HG02970 (cell line): ENCODE measurements around the gene IGF2BP3.
"Not testable (repeated sequence)": the region's sequence is repeated elsewhere in the genome, so short reads cannot be mapped to it uniquely, and the experiment has no call there.

ENCODE experiments used
- ATAC-seq: cut with Tn5 transposase; IDR thresholded peaks from one replicate; pipeline ENCODE4 v1.9.1; 2021; ENCODE audit warnings: mild to moderate bottlenecking, moderate library complexity, moderate number of reproducible peaks; ENCODE audit not compliant: unreplicated experiment, low FRiP score

The IGF2BP3 gene

GRCh38 chr7:23347033-23347681 is 123.1 kb downstream of the IGF2BP3 start:
- no peak for ATAC-seq

GRCh38 chr7:23346316-23346715 is 124.0 kb downstream of the IGF2BP3 start:
- ATAC-seq = no peak

GRCh38 chr7:23345601-23346000 is 124.7 kb downstream of the IGF2BP3 start:
- no peak for ATAC-seq

GRCh38 chr7:23343806-23344475 is 126.3 kb downstream of the IGF2BP3 start:
- no peak for ATAC-seq

GRCh38 chr7:23343102-23343501 is 127.2 kb downstream of the IGF2BP3 start:
- ATAC-seq = no peak

- no peak for ATAC-seq
Observed at GRCh38 chr7:23341846-23342598, 128.3 kb downstream of the IGF2BP3 start.

GRCh38 chr7:23338863-23339262 is 131.4 kb downstream of the IGF2BP3 start:
- ATAC-seq = no peak

- ATAC-seq = no peak
Observed at GRCh38 chr7:23338439-23338838, 131.9 kb downstream of the IGF2BP3 start.

GRCh38 chr7:23337374-23337773 is 132.9 kb downstream of the IGF2BP3 start:
- no peak for ATAC-seq

- no peak for ATAC-seq
Observed at GRCh38 chr7:23336799-23337283, 133.4 kb downstream of the IGF2BP3 start.

GRCh38 chr7:23336086-23336485 is 134.2 kb downstream of the IGF2BP3 start:
- no peak for ATAC-seq

- ATAC-seq = no peak
Observed at GRCh38 chr7:23335621-23336020, 134.7 kb downstream of the IGF2BP3 start.

GRCh38 chr7:23335136-23335535 is 135.2 kb downstream of the IGF2BP3 start:
- ATAC-seq = no peak

- ATAC-seq = no peak
Observed at GRCh38 chr7:23334482-23335056, 135.7 kb downstream of the IGF2BP3 start.

GRCh38 chr7:23333671-23334246 is 136.5 kb downstream of the IGF2BP3 start:
- no peak for ATAC-seq

- ATAC-seq = no peak
Observed at GRCh38 chr7:23332910-23333612, 137.2 kb downstream of the IGF2BP3 start.

GRCh38 chr7:23332193-23332592 is 138.1 kb downstream of the IGF2BP3 start:
- ATAC-seq = no peak

GRCh38 chr7:23331132-23331531 is 139.2 kb downstream of the IGF2BP3 start:
- ATAC-seq = no peak

- ATAC-seq = no peak
Observed at GRCh38 chr7:23315366-23315765, 154.9 kb downstream of the IGF2BP3 start.

GRCh38 chr7:23312141-23312540 is 158.2 kb downstream of the IGF2BP3 start:
- ATAC-seq = not testable (repeated sequence)
